ELR (cell line): ENCODE measurements around the gene STAT6.

Source experiments
- DNase-seq: peaks from one replicate; pipeline ENCODE4 v3.0.0-alpha.2; 2015; ENCODE audit warnings: low read depth

STAT6 gene

DNA sequence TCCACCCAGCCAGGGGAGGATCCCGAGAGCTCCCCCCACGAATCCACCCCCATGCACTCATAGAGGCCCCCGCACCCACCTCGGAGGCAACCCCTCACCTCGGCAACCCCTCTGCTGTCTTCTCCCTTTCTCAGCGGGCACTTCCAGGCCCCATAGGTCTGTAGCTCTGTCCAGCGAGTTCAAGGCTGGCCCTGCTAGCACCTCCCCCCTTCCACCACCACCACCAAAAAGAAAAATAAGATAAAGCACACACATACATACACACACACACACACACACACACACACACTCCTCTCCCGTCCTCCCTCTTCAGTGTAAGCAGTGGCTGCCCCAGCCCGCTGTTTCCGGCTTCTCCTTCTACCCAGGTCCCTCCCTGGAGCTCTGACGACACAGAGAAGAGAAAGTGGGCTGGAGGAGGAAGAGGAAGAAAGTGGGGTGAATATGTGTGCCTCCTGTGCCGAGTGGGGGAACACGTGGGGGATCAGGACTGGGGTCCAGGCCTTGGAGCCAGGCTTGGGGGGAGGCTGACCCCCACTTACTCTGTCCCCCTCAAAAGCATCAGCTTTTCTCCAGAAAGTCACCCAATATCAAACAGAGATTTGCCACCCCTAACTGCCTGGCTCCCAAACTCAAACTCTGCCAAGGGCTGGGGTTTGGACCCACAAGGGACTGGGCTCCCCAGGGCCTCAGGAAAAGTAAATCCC is at the start of gene STAT6:
Gene STAT6, minus strand, starts transcription at position 332 of the 704 bp plus-strand sequence. CDS start 3,084 bp downstream, outside the sequence.
- DNase-seq, result peak; percentile 89

DNA sequence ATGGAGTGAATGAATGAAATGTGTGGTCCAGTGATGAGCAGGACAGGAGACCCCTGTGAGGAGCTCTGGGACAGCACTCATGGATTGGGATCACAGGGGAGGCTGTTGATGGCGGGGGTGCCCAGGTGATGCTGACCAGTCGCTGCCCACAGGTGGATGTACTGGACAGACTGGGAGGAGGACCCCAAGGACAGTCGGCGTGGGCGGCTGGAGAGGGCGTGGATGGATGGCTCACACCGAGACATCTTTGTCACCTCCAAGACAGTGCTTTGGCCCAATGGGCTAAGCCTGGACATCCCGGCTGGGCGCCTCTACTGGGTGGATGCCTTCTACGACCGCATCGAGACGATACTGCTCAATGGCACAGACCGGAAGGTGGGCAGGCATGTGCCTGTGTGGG is 49.6 kb upstream of the STAT6 start:
- no peak for DNase-seq

DNA sequence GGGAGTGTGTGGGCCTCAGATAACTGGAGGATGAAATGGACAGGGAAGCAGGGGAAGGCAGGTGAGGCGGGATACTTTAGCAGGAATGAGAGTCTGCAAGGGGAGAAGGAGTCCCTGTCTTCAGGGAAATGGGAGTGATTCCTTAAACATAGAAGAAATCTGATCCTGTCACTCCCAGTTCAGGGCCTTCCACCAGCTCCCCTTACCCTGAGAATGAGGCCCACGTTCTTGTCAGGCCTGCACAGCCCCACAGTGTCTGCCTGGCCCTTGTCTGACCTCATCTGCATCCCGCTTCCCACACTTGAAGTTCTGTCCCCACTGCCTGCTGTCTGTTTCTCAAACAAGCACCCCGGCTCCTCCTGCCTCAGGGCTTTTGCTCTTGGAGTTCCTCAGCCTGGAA is 48.9 kb upstream of the STAT6 start:
- no peak for DNase-seq

DNA sequence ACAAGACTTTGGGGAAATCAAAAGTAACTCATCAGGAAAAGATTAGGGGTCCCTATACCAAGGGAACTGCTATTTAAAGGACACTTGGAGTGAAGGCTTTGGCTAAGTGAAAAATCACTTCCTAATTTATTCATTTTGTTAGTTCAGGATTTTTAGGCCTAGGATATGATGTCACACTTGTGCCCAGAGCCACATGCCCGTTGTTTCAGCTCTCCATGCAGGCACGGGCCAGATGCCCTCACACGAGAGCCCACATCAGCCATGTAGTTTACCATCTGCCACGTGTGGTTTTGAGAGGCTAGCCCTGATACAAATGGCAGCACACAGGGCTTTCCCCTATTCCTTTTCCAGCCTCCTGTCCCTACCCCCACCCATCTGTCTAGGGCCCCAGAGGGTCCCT is 48.1 kb upstream of the STAT6 start:
- no peak for DNase-seq

GRCh38 chr12:57158665-57159064 is 47.5 kb upstream of the STAT6 start:
- no peak for DNase-seq

DNA sequence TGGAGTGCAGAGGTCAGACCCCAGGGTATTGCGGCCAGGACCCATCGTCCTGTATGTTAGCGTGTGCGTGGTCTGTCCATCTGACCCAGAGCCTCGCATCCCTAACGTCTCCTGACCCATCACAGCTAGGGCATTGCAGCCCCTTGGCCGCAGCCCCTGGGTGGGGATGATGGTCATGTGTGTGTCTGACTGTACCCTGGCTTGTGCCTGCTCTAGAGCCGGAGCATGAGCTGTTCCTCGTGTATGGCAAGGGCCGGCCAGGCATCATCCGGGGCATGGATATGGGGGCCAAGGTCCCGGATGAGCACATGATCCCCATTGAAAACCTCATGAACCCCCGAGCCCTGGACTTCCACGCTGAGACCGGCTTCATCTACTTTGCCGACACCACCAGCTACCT is 47.0 kb upstream of the STAT6 start:
- no peak for DNase-seq

- DNase-seq, result no peak
Observed at GRCh38 chr12:57157588-57158173, 46.5 kb upstream of the STAT6 start.

DNA sequence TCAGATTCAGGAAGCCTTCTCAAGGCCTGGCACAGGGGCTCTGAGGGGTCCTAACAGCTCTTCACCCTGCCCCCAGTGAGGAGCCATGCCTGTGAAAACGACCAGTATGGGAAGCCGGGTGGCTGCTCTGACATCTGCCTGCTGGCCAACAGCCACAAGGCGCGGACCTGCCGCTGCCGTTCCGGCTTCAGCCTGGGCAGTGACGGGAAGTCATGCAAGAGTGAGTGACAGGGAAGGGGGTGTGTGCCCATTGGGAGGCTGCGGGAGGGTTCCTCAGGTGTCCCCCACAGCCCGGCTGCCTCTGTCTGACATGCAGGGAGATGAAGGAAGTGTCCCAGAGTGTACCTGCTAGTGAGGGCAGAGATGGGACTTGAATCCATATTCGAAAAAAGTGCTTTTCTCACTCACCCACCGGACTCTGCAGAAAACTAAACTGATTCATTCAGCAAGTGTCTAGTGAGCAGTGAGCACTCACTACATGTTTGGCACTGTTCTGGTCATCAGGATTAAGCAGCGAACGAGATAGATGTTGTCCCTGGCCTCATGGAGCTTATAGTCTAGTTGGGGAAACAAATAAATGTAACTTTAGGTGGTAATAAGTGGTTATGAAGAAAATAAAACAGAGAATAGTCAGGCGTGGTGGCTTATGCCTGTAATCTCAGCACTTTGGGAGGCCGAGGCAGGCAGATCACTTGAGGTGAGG is 45.7 kb upstream of the STAT6 start:
- DNase-seq, result no peak

DNA sequence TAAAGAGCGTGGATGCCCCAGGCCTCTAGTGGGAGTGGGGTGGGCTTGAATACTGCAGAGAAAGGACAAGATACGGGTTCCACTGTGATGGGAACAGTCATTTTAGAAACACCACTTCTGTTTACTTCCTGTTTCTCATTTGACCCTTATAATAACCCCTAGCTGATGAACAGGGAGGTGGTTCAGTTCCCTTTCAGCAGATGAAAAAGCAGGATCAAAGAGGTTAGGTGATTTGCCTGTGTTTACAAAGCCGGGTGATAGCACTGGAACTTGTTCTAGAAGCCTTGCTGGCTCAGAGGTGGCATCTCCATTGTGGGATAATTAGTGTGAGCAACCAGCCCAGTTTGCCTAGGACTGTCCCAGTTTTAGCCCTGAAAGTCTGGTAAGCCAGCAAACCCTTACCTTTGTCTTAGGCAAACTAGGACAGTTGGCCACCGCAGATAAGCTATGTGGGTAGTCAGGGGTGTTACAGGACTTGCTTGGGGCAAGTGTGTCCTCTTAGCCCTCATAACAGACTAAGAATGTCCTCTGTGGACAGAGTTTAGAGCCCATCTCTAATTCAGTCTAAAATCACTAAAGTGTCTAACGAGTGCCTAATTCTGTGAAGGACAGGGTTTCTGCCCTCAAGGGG is 43.8 kb upstream of the STAT6 start:
- no peak for DNase-seq

GRCh38 chr12:57154076-57154475 is 42.9 kb upstream of the STAT6 start:
- DNase-seq, result no peak

DNA sequence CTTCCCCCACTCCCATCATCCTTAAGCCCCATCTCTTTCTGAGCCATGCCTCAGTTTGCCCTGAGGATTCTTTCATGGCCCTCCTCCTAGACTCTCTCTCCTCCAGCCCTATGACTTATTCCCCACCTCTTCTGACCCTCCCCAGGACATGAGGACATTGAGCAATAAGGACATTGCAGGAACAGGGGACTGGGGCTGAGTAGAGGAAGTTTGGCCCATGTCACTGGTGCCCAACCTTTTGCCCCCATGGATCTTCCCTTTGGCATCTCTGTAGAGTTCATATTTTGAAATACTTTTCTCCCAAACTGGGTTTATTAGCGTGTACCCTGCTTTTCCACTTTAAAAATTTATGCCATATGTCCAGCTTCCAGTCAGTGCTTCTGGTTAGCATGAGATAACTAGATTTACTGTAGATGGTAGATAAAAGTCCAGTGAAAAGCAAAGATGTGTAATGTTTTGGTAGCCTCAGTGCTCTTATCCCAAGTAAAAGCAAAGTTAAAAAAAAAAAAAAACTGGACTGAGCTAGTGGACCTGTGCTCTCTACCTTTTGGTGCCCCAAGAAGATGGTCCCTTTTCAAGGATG is 42.3 kb upstream of the STAT6 start:
- DNase-seq, result no peak

GRCh38 chr12:57152639-57153038 is 41.5 kb upstream of the STAT6 start:
- peak; percentile 50 for DNase-seq

- DNase-seq, result peak; percentile 76
Observed at GRCh38 chr12:57151741-57152630, 40.8 kb upstream of the STAT6 start.

DNA sequence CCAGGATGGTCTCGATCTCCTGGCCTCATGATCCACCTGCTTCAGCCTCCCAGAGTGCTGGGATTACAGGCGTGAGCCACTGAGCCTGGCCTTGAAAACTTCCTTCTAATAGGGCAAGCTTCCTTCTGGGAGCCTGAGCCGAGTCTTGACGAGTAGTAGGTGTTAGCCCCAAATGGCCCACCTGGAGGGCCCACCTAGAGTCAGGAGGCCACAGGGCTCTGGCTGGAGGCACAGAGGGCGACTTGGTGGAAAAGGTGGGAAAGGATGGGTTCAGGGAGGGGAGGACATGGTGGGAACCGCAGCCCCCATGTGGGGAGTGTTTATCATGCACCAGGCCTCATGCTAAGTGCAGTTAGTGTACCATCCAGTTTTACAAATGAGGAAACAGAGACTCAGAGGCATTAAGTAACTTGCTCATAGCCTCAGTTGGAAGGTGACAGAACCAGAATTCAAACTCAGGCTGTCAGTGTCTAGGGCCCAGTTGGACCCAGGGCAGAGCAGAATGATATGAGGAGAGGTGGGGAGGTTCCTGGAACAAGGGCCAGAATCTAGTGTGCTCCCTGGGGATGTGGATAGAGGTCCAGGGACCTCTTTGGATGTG is 39.3 kb upstream of the STAT6 start:
- no peak for DNase-seq

GRCh38 chr12:57149245-57149900 is 38.2 kb upstream of the STAT6 start:
- no peak for DNase-seq

- peak; percentile 63 for DNase-seq
Observed at GRCh38 chr12:57148469-57149244, 37.5 kb upstream of the STAT6 start.

DNA sequence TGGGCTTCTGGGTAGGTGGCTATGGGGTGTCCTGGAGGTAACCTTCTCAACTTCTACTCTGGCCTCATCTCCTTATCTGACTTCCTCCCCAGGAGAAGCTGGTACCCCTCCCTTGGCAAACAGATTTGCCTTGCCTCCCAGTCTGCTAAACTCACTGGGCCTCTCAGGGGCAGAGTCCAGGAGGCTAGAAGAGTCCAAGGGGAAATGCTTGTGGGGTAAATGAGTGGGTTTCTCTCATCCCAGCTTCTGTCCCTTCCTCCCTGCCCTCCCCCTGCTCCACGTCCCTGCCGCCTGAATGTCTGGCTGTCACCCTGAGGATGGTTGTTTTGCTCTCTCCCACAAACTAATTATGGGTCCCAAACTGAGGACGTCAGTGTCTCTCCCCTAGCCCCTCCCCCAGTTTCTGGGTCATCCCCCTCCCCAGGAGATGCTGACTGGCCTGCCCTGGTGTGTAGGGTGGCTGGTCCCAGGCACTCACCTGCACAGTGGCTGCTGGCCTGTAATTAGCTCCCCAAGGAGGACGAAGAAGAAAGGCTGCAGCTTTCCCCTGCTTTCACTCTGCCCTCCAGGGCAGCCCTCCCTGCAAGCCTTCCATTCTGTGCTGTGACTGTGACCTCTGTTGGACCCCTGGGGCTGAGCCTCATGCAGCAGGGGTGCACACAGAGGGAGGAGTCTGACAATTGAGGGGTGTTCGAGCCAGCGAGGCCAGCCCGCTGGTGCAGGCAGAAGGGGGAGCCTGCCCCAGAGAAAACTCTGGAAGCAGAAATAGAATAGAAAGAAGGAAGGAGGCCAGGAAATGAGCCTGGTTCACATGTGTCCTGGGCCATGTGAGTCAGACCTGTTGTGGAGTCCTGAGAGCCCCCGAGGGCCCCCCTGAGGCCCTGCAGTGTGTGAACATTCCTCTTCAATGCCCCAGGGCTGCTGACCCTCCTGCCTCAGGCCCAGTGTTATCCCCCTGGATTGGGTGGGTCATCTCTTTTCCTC is 36.1 kb upstream of the STAT6 start, which contains the start of gene LRP1-AS:
Gene LRP1-AS, minus strand, starts transcription at position 659 of the 984 bp plus-strand sequence.
- peak; percentile 89 for DNase-seq

DNA sequence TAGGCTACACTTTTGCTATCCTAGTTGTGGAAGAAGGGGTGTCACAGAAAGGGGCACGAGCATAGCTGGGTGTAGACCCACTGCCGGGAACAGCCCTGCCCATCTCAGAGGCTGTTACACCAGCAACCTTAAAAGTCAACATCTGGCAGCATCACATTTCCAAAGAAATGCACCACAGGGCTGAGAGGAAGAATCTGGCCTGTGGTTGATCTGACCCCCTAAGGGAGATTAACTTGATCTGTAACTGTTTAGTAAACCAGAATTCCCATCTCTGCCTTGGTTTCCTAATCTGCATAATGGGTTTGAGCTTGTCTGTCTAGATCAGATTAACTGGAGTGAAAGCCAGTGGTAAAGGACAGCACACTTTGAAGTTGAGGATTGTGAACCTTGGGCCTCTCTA is 34.9 kb upstream of the STAT6 start:
- DNase-seq, result no peak
